Suprapubic skin (tissue), 4 donors: ENCODE data around the gene UBN1.

ENCODE experiments used
- EP300 ChIP-seq: sonication (generic); formaldehyde crosslinking; IDR thresholded peaks from one replicate; pipeline ENCODE4 v1.6.1; 2017; ENCODE audit warnings: antibody characterized with exemption
- POLR2A ChIP-seq, 2 donors: fragments of 450-650 bp; IDR thresholded peaks; one replicate each; pipeline ENCODE4 v1.6.1; 2017; ENCODE audit warnings: antibody characterized with exemption in 2 of 2, mild to moderate bottlenecking in 2 of 2, moderate library complexity in 2 of 2
- POLR2AphosphoS5 ChIP-seq, 3 donors: sonication (generic); formaldehyde crosslinking; IDR thresholded peaks; one replicate each; pipeline ENCODE4 v1.6.1; 2017; ENCODE audit warnings: antibody characterized with exemption in 3 of 3
- TF ChIP-seq, protein P1 (sequence below), 2 donors: fragments of 200-600 bp in 1 of 2; fragments of 450-650 bp in 1 of 2; sonication (generic) in 1 of 2; IDR thresholded peaks; one replicate each; pipeline ENCODE4 v1.5.1; 2016 to 2019; ENCODE audit warnings: antibody characterized with exemption in 2 of 2, mild to moderate bottlenecking in 1 of 2, moderate library complexity in 1 of 2

DNA sequence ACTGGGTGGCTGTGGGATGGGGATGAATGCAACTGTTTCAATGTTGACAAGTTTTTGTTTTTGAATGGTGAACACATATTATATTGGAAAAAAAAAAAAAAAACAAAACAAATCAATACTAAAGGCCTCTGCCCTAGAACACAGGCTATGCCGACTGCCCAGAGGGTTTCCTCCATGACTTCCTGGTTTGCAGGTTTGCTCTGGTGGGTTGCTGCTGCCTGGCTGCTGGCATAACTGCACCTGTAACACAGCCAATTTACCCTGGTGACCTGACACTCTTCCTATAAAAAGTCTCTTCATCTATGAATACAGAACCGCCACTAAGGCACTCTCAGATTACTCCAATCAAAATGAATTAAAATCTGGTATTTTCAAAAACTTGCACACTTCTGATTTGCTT, 10.6 kb upstream of the UBN1 start:
- TF ChIP-seq POLR2A (IDR thresholded peaks at IDR 0.05): no peak
- TF ChIP-seq, protein P1, sequence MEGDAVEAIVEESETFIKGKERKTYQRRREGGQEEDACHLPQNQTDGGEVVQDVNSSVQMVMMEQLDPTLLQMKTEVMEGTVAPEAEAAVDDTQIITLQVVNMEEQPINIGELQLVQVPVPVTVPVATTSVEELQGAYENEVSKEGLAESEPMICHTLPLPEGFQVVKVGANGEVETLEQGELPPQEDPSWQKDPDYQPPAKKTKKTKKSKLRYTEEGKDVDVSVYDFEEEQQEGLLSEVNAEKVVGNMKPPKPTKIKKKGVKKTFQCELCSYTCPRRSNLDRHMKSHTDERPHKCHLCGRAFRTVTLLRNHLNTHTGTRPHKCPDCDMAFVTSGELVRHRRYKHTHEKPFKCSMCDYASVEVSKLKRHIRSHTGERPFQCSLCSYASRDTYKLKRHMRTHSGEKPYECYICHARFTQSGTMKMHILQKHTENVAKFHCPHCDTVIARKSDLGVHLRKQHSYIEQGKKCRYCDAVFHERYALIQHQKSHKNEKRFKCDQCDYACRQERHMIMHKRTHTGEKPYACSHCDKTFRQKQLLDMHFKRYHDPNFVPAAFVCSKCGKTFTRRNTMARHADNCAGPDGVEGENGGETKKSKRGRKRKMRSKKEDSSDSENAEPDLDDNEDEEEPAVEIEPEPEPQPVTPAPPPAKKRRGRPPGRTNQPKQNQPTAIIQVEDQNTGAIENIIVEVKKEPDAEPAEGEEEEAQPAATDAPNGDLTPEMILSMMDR (IDR thresholded peaks at IDR 0.05): no peak
- TF ChIP-seq EP300: no peak
- no peak for TF ChIP-seq POLR2AphosphoS5 (IDR thresholded peaks at IDR 0.05)
